CD1c-positive myeloid dendritic cell (primary cell): ENCODE results near the gene SETD7.
"Not testable (repeated sequence)": the region's sequence is repeated elsewhere in the genome, so short reads cannot be mapped to it uniquely, and the experiment has no call there.

Source experiments
- DNase-seq: peaks from one replicate; pipeline ENCODE4 v3.0.0-alpha.2; 2016; ENCODE audit errors: extremely low spot score

The SETD7 gene

DNA sequence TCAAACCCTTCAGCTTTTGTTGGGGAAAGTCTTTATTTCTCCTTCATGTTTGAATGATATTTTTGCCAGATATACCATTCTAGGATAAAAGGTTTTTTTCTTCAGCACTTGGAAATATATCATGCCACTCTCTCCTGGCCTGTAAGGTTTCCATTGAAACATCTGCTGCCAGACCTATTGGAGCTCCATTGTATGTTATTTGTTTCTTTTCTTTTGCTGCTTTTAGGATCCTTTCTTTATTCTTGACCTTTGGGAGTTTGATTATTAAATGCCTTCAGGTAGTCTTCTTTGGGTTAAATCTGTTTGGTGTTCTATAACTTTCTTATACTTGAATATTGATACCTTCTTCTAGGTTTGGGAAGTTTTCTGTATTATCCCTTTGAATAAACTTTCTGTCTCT is 87.3 kb downstream of the SETD7 start:
- DNase-seq = not testable (repeated sequence)

DNA sequence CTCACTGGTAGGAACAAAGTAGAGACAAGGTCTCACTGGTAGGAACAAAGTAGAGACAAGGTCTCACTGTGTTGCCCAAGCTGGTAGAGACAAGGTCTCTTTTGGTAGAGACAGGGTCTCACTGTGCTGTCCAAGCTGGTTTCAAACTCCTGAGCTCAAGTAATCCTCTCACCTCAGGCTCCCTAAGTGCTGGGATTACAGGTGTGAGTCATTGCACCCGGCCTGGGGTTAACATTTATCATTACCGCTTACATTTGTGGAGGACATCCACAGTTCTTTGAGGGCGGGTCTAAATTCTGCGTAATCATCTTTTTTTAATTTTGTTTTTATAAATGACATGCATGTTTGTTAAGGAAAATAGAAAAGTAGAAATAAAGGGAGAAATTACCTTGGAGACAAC is 90.1 kb downstream of the SETD7 start:
- no peak for DNase-seq

DNA sequence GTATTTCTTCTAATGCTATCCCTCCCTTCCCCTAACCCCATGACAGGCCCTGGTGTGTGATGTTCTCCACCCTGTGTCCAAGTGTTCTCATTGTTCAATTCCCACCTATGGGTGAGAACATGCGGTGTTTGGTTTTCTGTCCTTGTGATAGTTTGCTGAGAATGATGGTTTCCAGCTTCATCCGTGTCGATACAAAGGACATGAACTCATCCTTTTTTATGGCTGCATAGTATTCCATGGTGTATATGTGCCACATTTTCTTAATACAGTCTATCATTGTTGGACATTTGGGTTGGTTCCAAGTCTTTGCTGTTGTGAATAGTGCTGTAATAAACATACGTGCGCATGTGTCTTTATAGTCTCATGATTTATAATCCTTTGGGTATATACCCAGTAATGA is 91.5 kb downstream of the SETD7 start:
- DNase-seq = not testable (repeated sequence)

DNA sequence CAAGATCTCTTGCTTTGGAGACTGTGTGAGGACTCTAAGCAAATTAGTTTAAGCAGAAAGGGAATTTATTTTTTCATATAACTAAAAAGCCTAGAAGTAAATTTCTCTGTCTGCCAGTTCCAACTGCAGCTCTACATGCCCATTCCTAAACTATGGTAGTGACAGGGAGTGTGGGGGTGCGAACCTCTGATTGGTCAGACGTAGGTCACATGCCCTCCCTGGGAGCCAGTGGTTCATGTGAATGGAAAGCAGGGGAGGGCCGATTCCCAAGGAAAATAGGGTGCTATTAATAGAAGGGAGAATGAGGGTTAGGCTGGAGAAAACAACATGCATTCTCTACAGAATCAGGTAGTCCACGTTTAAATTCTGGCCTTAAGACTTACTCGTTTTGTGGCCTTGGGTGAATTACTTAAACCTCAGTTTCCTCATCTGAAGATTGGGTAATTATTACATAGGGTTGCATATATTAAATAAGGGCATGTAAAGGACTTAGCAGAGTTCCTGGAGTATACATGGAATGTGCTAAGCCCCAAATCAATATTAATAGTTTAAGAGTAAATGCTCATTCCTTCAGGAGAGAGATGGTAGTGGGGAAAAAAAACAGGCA is 94.9 kb downstream of the SETD7 start:
- DNase-seq = no peak

- DNase-seq = no peak
These were observed 95.5 kb downstream of the SETD7 start for GRCh38 chr4:139460565-139460964.

DNA sequence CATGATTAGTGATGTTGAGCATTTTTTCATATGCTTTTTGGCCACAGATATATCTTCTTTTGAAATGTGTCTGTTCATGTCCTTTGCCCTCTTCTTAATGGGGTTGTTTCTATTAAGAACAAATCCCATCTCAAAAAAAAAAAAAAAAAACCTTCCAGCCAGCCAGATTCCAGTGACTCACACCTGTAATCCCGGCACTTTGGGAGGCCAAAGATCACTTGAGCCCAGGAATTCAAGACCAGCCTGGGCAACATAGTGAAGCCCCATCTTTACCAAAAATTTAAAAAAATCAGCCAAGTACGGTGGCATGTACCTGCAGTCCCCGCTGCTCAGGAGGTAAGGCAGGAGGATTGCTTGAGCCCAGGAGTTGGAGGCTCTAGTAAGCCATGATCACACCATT is 97.0 kb downstream of the SETD7 start:
- no peak for DNase-seq

- DNase-seq = no peak
These were observed 97.5 kb downstream of the SETD7 start for GRCh38 chr4:139458543-139458942.

DNA sequence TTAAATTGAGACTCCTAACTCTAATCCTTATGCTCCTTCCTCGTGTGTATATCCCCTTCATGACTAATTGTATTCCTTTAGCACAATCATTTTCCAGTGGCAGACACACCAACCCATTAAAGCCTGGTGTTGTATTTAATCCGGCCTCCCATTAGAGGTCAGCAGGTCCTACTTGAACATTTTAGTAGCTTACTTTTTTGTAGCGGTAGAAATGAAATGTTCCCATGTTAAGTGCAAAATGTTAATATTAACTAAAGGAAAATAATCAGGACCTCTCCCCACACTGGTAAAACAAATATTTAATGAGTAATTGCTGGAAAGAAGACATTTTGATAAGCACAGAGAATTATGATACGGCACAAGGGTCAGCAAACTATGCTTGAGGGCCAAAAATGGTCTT is 98.7 kb downstream of the SETD7 start:
- no peak for DNase-seq

DNA sequence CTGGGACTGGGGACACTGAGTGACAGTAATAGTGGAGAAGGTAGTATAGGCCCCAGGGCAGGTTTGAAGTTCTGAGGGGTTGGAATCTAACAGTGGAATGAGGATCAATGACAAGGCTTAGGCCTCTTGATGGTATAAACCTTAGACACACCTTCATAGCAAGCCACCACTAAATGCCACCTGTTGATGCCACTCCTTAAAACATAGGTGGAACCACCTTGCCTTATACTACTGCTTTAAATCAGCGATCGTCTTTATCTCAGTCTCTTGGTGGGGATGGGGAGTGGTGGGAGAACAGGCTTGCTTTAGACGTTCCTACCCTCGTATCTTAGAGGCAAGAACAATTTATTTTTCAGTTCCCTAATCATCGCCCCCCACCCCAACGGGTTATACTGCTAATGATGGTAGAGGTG is 100.9 kb downstream of the SETD7 start:
- no peak for DNase-seq

DNA sequence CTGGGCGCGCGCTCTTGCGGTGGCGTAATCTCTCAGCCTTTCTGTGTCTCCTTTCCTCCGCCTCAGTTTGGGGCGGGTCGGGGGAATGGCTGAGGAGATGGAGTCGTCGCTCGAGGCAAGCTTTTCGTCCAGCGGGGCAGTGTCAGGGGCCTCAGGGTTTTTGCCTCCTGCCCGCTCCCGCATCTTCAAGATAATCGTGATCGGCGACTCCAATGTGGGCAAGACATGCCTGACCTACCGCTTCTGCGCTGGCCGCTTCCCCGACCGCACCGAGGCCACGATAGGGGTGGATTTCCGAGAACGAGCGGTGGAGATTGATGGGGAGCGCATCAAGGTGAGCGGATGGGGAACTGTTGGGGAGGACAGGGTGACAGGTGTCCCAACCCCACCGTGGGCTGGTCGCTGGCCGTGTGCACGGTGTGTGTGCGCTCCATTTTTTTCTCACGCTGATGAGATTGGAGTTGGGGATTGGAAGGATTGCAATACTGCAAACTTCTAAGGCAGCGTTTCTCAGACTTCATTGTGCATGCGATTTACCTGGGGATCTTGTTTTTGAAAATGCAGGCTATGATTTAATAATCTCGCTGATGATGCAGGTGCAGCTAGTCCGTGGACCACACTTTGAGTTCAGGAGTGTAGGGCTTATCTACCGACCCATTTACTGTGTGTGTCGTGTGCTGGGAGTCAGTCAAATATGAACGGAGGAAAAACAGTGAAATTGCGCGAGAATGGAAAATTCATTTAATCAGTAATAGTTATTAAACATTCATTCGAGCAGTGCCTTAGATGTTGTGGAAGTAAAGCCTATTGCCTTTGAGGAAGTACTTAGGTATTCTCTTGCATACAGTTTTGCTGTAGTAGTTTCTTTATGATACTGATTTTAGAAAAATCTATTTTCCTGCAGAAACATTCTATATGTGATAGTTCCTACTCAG is 101.6 kb downstream of the SETD7 start, which contains the start of gene RAB33B:
Gene RAB33B, plus strand, starts transcription at position 11 of the 935 bp plus-strand sequence. Its CDS starts 75 bp downstream, at position 86.
- peak; percentile 28 for DNase-seq

DNA sequence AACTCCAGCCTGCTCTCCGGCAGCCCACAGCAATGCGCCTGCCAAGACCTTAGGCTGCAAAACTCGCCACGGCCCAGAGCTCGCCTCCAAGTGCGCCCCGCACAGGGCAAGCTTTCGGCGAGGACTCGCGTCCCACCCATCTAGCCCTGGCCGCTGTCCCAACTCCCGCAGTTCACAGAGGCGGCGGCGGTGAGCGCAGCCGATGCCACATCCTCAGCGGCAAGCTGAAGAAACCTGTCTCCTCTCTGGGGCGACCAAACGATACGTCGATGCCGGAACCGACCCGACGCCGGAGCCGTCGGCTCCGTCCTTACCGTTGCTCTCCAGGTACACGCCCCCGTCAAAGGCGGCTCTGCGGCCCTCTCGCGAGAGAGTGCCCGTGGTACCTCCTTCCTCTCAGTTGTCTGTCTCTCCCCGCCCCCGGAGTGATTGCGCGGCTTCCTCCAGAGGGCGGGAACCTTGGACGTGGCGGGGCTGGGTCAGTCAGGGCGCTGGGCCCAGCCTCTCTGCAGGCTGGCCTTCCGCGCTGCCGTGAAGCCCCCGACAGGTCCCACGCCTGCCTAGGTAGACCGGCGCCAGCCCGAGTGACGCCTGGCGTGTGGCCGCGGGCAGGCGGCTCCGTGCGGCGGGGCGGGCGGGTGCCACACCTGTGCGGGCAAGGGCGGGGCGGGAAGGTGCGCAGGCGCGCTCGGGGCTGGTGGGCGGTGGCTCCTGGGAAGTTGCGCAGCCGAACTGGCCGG is 102.5 kb downstream of the SETD7 start:
- DNase-seq = peak; percentile 98

DNA sequence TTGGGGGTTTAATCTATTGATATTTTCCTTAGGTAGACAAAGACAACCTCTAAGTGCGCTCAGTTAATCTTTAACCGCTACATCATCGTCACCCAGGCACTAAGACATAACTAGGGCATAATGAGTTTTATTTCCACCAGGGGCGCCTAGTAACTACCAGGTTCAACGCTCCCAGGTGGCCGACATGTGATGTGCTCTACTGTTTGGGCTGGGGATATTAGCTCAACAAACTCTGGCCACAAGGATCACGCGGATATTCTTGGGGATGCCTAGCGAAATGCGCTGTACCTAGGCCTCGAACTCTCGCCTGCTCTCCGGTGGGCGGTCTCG is 103.0 kb downstream of the SETD7 start:
- DNase-seq = peak; percentile 66

GRCh38 chr4:139451997-139452396 is 104.0 kb downstream of the SETD7 start:
- no peak for DNase-seq

DNA sequence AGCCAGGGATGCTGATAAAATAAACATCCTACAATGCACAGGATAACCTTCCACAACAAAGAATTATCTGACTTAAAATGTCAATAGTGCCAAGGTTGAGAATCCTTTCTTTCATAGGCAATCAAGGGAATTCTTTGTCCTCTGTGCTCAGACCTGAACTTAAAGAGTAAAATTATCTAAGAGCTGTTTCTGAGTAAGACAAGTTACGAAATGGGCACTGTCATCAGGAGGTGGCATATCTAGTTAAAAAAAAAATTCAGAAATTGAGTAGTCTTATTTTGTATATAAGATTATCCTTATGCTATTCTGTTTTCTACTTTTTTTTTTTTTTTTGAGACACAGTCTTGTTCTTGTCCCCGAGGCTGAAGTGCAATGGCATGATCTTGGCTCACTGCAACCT is 105.4 kb downstream of the SETD7 start:
- DNase-seq = no peak

DNA sequence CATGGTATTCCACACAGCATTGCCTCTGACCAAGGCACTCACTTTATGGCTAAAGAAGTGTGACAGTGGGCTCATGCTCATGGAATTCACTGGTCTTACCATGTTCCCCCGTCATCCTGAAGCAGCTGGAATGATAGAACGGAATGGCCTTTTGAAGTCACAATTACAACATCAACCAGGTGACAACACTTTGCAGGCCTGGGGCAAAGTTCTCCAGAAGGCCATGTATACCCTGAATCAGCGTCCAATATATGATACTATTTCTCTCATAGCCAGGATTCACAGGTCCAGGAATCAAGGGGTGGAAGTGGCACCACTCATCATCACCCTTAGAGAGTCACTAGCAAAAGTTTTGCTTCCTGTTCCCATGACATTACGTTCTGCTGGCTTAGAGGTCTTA is 108.9 kb downstream of the SETD7 start:
- peak; percentile 8 for DNase-seq
